ENCODE measurements around the gene HOXD3. TPM values are rescaled to one million over a fixed set of nuclear protein-coding genes. Genes with fewer than 3 reads are reported as not detected.

The HOXD3 gene
- total and polyA plus RNA-seq, 2 of the 8 experiments (the other 6 are each of a cell fraction or from before 2014, with no cell fraction given), result not detected

DNA sequence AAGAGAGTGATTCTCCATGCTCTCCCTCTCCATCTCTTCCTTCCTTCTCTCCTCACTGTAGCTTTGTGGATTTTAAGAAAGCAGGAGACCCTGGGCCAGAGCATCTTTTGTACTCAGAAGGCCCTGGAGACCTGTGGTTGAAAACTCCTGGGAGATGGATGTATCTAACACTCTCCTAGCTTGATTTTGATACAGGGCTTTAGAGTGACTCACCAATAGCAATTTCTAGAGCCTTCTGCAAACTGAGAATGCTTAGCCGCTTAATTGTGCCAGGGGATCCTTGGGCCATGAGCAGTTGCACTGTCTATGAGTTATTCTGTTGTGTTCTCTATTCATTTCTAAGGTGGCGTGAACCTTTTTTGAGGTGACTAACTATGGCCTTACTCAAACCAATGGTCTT is 49.0 kb downstream of the HOXD3 start:
- Histone ChIP-seq H3K9me3 (ENCODE audit: insufficient read depth in 2 of 2, low read depth in 1 of 2, low read length in 1 of 2) (no peaks in the 10 kb centered on the region), H3K79me2 (ENCODE audit: control insufficient read depth in 1 of 2, insufficient read depth in 2 of 2, low read length in 2 of 2) (no peaks in the 10 kb centered on the region), H3K14ac (ENCODE audit: insufficient read length) (no peak overlapping the region), H3K27me3 (replicated peaks in 1 of 4; ENCODE audit: control insufficient read depth in 3 of 4, extremely low read depth in 1 of 4, insufficient read depth in 3 of 4, low read length in 3 of 4) (peaks cover 0 to 3% (median 0%) of the 10 kb centered on the region in 4 experiments; a peak in 1 of 7 replicates), H4K20me1 (replicated peaks in 1 of 2; ENCODE audit: control insufficient read depth in 1 of 2, insufficient read depth in 2 of 2, low read length in 2 of 2) (no peaks in the 10 kb centered on the region), H3K18ac (ENCODE audit: extremely low read depth, low read length) (no peak overlapping the region), H3K4ac (replicated peaks; ENCODE audit: insufficient read length, low read depth, low read length) (no peak overlapping the region), H2AFZ (ENCODE audit: low read length) (no peak overlapping the region), H2BK12ac (ENCODE audit: low read depth, low read length) (no peak overlapping the region), H2BK20ac (ENCODE audit: low read length) (no peak overlapping the region), H3K56ac (replicated peaks; ENCODE audit: insufficient read length, low read depth, low read length) (no peak overlapping the region), H3K4me3 (ENCODE audit: extremely low read depth in 1 of 4, insufficient read depth in 2 of 4, low read depth in 3 of 4, low read length in 4 of 4) (no peak overlapping the region), H4K91ac (replicated peaks; ENCODE audit: insufficient read length, low read length) (no peak overlapping the region), H2BK5ac (ENCODE audit: low read depth, low read length) (no peak overlapping the region), H3K23ac (ENCODE audit: insufficient read length) (no peak overlapping the region), H3K4me1 (replicated peaks in 1 of 4; ENCODE audit: control insufficient read depth in 3 of 4, insufficient read depth in 4 of 4, low read length in 3 of 4) (no peaks in the 10 kb centered on the region), H4K5ac (ENCODE audit: insufficient read length, low read depth, low read length) (no peak overlapping the region), H3K27ac (ENCODE audit: low read depth, low read length) (no peak overlapping the region), H3K36me3 (ENCODE audit: control insufficient read depth in 2 of 4, insufficient read depth in 4 of 4, low read length in 3 of 4) (no peaks in the 10 kb centered on the region), H4K8ac (ENCODE audit: extremely low read depth, insufficient read depth, low read length) (no peak overlapping the region), H3K79me1 (ENCODE audit: low read depth, low read length) (no peaks in the 10 kb centered on the region), H2AK5ac (ENCODE audit: low read depth, low read length) (no peak overlapping the region), H3K9ac (replicated peaks in 1 of 4; ENCODE audit: extremely low read depth in 1 of 4, low read depth in 3 of 4, low read length in 3 of 4) (no peak overlapping the region), H3K4me2 (ENCODE audit: insufficient read depth in 1 of 2, low read depth in 2 of 2, low read length in 2 of 2) (no peak overlapping the region), H3K23me2 (ENCODE audit: low read depth, low read length) (no peaks in the 10 kb centered on the region), H2BK15ac (ENCODE audit: low read length) (no peak overlapping the region), H2BK120ac (replicated peaks; ENCODE audit: low read depth, low read length) (no peak overlapping the region)
- FAIRE-seq (no peak), DNase-seq (ENCODE audit: low read depth in 1 of 2, low spot score in 2 of 2) (no peak)
- WGBS, 2 experiments (ENCODE audit: extremely low coverage in 1 of 2, insufficient coverage in 1 of 2, insufficient read length in 1 of 2, insufficient replicate concordance in 2 of 2, low coverage in 1 of 2, low lambda C conversion rate in 2 of 2, missing lambda C conversion rate in 1 of 2), result 93% methylated on average over 2 of the region's 2 CpGs; no CpG with 5 or more reads in 1 of the 2 experiments
- CTCF ChIA-PET (ENCODE audit: partially characterized antibody), result no interaction called here
- POLR2A ChIA-PET (ENCODE audit: partially characterized antibody), result no interaction called here
- TF ChIP-seq CHD1 (IDR thresholded peaks at IDR 0.05; ENCODE audit: low read depth, low read length) (no peak), RNF2 (IDR thresholded peaks at IDR 0.05; ENCODE audit: borderline replicate concordance, low read depth, low read length, missing control alignments, poor library complexity, severe bottlenecking) (no peak), YY1 (IDR thresholded peaks at IDR 0.05; ENCODE audit: low read depth, low read length) (no peak), KDM1A (IDR thresholded peaks at IDR 0.05; ENCODE audit: borderline replicate concordance, low read length) (no peak), PHF8 (conservative IDR thresholded peaks at IDR 0.05; ENCODE audit: low read depth, low read length) (no peak), TAF7 (optimal IDR thresholded peaks at IDR 0.05; ENCODE audit: borderline replicate concordance, low read depth, low read length) (no peak), HDAC6 (IDR thresholded peaks at IDR 0.05; ENCODE audit: low read depth, low read length) (no peak), EGR1 (IDR thresholded peaks at IDR 0.05; ENCODE audit: borderline replicate concordance, low read depth, low read length) (no peak), CBX5 (IDR thresholded peaks at IDR 0.05; ENCODE audit: low read depth, low read length) (no peak), POU5F1 (IDR thresholded peaks at IDR 0.05; ENCODE audit: low read depth, low read length) (no peak), CHD2 (IDR thresholded peaks at IDR 0.05; ENCODE audit: low read length) (no peak), ZNF274 (IDR thresholded peaks at IDR 0.05; ENCODE audit: borderline replicate concordance, extremely low read depth, low read length) (no peak), POLR2A (IDR thresholded peaks at IDR 0.05; ENCODE audit: control extremely low read depth in 1 of 2, low read depth in 2 of 2, low read length in 2 of 2) (no peak), POLR2AphosphoS5 (IDR thresholded peaks at IDR 0.05; ENCODE audit: low read depth, low read length) (no peak), SIX5 (IDR thresholded peaks at IDR 0.05; ENCODE audit: low read depth, low read length) (no peak)
- TF ChIP-seq, protein P1, sequence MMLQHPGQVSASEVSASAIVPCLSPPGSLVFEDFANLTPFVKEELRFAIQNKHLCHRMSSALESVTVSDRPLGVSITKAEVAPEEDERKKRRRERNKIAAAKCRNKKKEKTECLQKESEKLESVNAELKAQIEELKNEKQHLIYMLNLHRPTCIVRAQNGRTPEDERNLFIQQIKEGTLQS (IDR thresholded peaks at IDR 0.05; ENCODE audit: insufficient read depth, low read depth, low read length), result no peak
